ENCODE results near the gene HNF1A.

DNA sequence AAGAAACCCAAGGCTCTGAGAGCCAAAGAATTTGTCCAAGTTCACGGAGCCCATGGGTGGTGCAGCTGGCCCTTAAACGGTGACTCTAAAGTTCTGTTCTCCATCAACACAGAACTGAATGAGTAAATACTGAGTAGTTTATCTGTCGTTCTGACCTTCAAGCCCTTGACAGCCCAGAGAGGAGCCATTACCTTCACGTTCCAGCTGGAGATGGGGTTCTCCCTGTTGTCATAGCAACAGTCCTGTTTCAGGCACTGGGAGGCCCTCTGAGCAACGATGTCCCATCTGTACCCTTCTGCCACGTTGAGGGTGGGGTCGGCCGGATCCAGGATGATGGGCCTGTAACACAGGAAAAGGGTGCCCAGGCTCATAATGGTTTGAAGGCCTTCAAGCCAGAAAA lies 45.5 kb downstream of the HNF1A start:
- TF ChIP-seq, protein P1, sequence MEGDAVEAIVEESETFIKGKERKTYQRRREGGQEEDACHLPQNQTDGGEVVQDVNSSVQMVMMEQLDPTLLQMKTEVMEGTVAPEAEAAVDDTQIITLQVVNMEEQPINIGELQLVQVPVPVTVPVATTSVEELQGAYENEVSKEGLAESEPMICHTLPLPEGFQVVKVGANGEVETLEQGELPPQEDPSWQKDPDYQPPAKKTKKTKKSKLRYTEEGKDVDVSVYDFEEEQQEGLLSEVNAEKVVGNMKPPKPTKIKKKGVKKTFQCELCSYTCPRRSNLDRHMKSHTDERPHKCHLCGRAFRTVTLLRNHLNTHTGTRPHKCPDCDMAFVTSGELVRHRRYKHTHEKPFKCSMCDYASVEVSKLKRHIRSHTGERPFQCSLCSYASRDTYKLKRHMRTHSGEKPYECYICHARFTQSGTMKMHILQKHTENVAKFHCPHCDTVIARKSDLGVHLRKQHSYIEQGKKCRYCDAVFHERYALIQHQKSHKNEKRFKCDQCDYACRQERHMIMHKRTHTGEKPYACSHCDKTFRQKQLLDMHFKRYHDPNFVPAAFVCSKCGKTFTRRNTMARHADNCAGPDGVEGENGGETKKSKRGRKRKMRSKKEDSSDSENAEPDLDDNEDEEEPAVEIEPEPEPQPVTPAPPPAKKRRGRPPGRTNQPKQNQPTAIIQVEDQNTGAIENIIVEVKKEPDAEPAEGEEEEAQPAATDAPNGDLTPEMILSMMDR (IDR thresholded peaks at IDR 0.05; ENCODE audit: insufficient read depth, low read length): no peak
- TF ChIP-seq POLR2AphosphoS5 (IDR thresholded peaks at IDR 0.05; ENCODE audit: low read depth) (no peak), SPI1 (IDR thresholded peaks at IDR 0.05; ENCODE audit: borderline replicate concordance, low read depth) (no peak)
- TF ChIP-seq, protein P2, sequence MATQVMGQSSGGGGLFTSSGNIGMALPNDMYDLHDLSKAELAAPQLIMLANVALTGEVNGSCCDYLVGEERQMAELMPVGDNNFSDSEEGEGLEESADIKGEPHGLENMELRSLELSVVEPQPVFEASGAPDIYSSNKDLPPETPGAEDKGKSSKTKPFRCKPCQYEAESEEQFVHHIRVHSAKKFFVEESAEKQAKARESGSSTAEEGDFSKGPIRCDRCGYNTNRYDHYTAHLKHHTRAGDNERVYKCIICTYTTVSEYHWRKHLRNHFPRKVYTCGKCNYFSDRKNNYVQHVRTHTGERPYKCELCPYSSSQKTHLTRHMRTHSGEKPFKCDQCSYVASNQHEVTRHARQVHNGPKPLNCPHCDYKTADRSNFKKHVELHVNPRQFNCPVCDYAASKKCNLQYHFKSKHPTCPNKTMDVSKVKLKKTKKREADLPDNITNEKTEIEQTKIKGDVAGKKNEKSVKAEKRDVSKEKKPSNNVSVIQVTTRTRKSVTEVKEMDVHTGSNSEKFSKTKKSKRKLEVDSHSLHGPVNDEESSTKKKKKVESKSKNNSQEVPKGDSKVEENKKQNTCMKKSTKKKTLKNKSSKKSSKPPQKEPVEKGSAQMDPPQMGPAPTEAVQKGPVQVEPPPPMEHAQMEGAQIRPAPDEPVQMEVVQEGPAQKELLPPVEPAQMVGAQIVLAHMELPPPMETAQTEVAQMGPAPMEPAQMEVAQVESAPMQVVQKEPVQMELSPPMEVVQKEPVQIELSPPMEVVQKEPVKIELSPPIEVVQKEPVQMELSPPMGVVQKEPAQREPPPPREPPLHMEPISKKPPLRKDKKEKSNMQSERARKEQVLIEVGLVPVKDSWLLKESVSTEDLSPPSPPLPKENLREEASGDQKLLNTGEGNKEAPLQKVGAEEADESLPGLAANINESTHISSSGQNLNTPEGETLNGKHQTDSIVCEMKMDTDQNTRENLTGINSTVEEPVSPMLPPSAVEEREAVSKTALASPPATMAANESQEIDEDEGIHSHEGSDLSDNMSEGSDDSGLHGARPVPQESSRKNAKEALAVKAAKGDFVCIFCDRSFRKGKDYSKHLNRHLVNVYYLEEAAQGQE (IDR thresholded peaks at IDR 0.05; ENCODE audit: insufficient replicate concordance, low read depth): no peak

Data from HL-60 (cell line).